ENCODE data around the gene DDX19B. TPM values are rescaled to one million over a fixed set of nuclear protein-coding genes. Genes with fewer than 3 reads are reported as not detected.

Gene DDX19B
- total and polyA plus RNA-seq, 9 of the 15 experiments (the other 6 are each of a cell fraction or from before 2014, with no cell fraction given) = 7.0 to 32.9 (median 19.3) TPM

DNA sequence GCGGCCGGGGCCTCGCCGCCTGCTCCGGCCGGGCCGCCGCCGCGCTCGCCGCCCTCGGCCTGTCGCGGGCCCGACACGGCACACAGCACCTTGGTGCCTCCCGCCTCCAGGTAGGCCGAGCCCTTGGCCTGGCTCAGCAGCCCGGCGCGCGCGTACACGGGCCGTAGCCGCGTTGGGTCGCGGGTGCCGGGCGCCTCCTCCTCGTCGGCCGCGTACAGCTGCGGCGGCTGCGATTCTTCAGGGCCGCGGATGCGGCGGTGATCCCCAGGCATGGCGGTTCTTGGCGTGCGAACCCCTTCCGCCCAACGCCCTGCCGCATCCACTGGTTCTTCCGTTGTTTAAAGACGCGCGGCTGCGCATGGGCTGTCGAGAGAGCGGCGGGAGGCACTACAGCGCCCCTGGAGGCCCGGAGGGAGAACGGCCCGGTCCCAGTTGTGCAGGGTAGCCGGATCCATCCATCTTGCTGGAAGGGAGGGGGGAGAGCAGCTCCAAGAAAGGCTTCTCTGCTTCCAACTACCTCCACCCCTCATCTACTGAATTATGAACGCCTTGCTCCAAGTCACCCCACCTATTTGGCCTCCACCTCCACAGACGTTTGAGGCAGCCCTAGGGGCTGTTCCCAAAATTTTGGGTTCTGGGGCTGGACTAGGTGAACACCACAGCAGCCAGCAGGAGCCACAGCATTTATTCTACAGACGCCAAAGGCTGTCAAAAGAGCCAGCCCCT, 47.2 kb upstream of the DDX19B start, which contains the start of gene EXOSC6 (continued):
- TF ChIP-seq, protein P1, sequence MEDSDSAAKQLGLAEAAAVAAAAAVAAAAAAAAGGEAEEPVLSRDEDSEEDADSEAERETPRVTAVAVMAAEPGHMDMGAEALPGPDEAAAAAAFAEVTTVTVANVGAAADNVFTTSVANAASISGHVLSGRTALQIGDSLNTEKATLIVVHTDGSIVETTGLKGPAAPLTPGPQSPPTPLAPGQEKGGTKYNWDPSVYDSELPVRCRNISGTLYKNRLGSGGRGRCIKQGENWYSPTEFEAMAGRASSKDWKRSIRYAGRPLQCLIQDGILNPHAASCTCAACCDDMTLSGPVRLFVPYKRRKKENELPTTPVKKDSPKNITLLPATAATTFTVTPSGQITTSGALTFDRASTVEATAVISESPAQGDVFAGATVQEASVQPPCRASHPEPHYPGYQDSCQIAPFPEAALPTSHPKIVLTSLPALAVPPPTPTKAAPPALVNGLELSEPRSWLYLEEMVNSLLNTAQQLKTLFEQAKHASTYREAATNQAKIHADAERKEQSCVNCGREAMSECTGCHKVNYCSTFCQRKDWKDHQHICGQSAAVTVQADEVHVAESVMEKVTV (CRISPR knock-in tag; IDR thresholded peaks at IDR 0.05) = 0 out of 2 replicates have a peak, but pooled peaks have one; percentile 30
- TF ChIP-seq TRIM24 (IDR thresholded peaks at IDR 0.05) = peak in 1 of 2 experiments; percentile 33; a peak in 1 of 4 replicates
- no peak for TF ChIP-seq KHSRP (IDR thresholded peaks at IDR 0.05)
- peak; percentile 87; the same call in 1 of the 2 replicates for TF ChIP-seq ZNF280B (CRISPR knock-in tag; IDR thresholded peaks at IDR 0.05)
- TF ChIP-seq E2F3 (CRISPR knock-in tag; IDR thresholded peaks at IDR 0.05) = 0 out of 2 replicates have a peak, but pooled peaks have one; percentile 62
- TF ChIP-seq ZNF76 (CRISPR knock-in tag; IDR thresholded peaks at IDR 0.05; ENCODE audit: borderline replicate concordance) = 0 out of 2 replicates have a peak, but pooled peaks have one; percentile 15
- peak; percentile 81 for TF ChIP-seq ZFP1 (CRISPR knock-in tag; IDR thresholded peaks at IDR 0.05)
- no peak for TF ChIP-seq RBM25 (IDR thresholded peaks at IDR 0.05; ENCODE audit: low read depth, low read length, severe bottlenecking)
- TF ChIP-seq KAT7 (CRISPR knock-in tag; IDR thresholded peaks at IDR 0.05; ENCODE audit: borderline replicate concordance) = no peak
- TF ChIP-seq C11orf30 (IDR thresholded peaks at IDR 0.05; ENCODE audit: low read depth) = 0 out of 2 replicates have a peak, but pooled peaks have one; percentile 24
- no peak for TF ChIP-seq IRF2 (CRISPR knock-in tag; IDR thresholded peaks at IDR 0.05)
- peak; percentile 39; the same call in 1 of the 2 replicates for TF ChIP-seq KLF1 (tag; IDR thresholded peaks at IDR 0.05)
- peak; percentile 83 for TF ChIP-seq EP400 (IDR thresholded peaks at IDR 0.05)
- no peak for TF ChIP-seq ZKSCAN8 (CRISPR knock-in tag; IDR thresholded peaks at IDR 0.05)
- TF ChIP-seq RAD21 (CRISPR knock-in tag; conservative IDR thresholded peaks at IDR 0.05 in 1 of 2, IDR thresholded peaks at IDR 0.05 in 1 of 2) = no peak
- TF ChIP-seq HIVEP1 (CRISPR knock-in tag; IDR thresholded peaks at IDR 0.05) = peak; percentile 77; the same call in 1 of the 2 replicates
- TF ChIP-seq, protein P2, sequence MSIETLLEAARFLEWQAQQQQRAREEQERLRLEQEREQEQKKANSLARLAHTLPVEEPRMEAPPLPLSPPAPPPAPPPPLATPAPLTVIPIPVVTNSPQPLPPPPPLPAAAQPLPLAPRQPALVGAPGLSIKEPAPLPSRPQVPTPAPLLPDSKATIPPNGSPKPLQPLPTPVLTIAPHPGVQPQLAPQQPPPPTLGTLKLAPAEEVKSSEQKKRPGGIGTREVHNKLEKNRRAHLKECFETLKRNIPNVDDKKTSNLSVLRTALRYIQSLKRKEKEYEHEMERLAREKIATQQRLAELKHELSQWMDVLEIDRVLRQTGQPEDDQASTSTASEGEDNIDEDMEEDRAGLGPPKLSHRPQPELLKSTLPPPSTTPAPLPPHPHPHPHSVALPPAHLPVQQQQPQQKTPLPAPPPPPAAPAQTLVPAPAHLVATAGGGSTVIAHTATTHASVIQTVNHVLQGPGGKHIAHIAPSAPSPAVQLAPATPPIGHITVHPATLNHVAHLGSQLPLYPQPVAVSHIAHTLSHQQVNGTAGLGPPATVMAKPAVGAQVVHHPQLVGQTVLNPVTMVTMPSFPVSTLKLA (conservative IDR thresholded peaks at IDR 0.05) = peak; percentile 81 to 85
- peak; percentile 89 for TF ChIP-seq TCF7L2 (IDR thresholded peaks at IDR 0.05; ENCODE audit: low read depth, low read length)
- 0 out of 2 replicates have a peak, but pooled peaks have one; percentile 26 for TF ChIP-seq ARID3B (CRISPR knock-in tag; IDR thresholded peaks at IDR 0.05; ENCODE audit: borderline replicate concordance)
- TF ChIP-seq ATF1 (CRISPR knock-in tag; IDR thresholded peaks at IDR 0.05) = no peak
- TF ChIP-seq ATF1 (tag; IDR thresholded peaks at IDR 0.05) = peak; percentile 54
- peak; percentile 88 for TF ChIP-seq PML (IDR thresholded peaks at IDR 0.05; ENCODE audit: low read length)
- TF ChIP-seq HNRNPLL (IDR thresholded peaks at IDR 0.05; ENCODE audit: low read depth, low read length, poor library complexity, severe bottlenecking) = peak; percentile 85

Measured in K562 (cell line).